Loucy (cell line): ENCODE data around the gene GULP1.

Experiments
- H2AFZ ChIP-seq: fragments of 200-600 bp; sonication (generic); 2 replicates; pipeline ENCODE4 v1.6.0; 2016; ENCODE audit warnings: antibody characterized with exemption, mild to moderate bottlenecking, low read length, moderate library complexity
- H3F3A ChIP-seq: fragments of 200-600 bp; 2 replicates; pipeline ENCODE4 v1.6.0; 2016; ENCODE audit warnings: antibody characterized with exemption, low read depth, mild to moderate bottlenecking
- H3K27me3 ChIP-seq: fragments of 200-600 bp; sonication (generic); 2 replicates; pipeline ENCODE4 v1.6.1; 2014; ENCODE audit warnings: low read length, mild to moderate bottlenecking; ENCODE audit not compliant: insufficient read depth, poor library complexity, severe bottlenecking
- H3K36me3 ChIP-seq: fragments of 200-600 bp; sonication (generic); 2 replicates; pipeline ENCODE4 v1.6.1; 2016; ENCODE audit warnings: low read length; ENCODE audit not compliant: insufficient read depth
- H3K4me1 ChIP-seq: fragments of 200-600 bp; sonication (generic); 2 replicates; pipeline ENCODE4 v1.5.1; 2014; ENCODE audit warnings: low read length, mild to moderate bottlenecking; ENCODE audit not compliant: insufficient read depth, poor library complexity, severe bottlenecking
- H3K4me2 ChIP-seq: fragments of 200-600 bp; sonication (generic); 2 replicates; pipeline ENCODE4 v1.6.0; 2014; ENCODE audit warnings: antibody characterized with exemption, low read length, low read depth, mild to moderate bottlenecking; ENCODE audit not compliant: poor library complexity, severe bottlenecking
- H3K4me3 ChIP-seq: fragments of 200-600 bp; sonication (generic); 2 replicates; pipeline ENCODE4 v1.5.1; 2014; ENCODE audit warnings: low read length, mild to moderate bottlenecking, mixed read lengths; ENCODE audit not compliant: poor library complexity, severe bottlenecking
- H3K79me2 ChIP-seq: fragments of 200-600 bp; sonication (generic); 2 replicates; pipeline ENCODE4 v1.6.1; 2014; ENCODE audit warnings: low read length; ENCODE audit not compliant: insufficient read depth
- H3K9ac ChIP-seq: fragments of 200-600 bp; sonication (generic); 2 replicates; pipeline ENCODE4 v1.6.0; 2014; ENCODE audit warnings: mild to moderate bottlenecking, low read depth, low read length, moderate library complexity; ENCODE audit not compliant: poor library complexity, severe bottlenecking
- H3K9me2 ChIP-seq: fragments of 200-600 bp; sonication (generic); replicated peaks from 2 replicates; pipeline ENCODE4 v1.6.1; 2016; ENCODE audit warnings: low read depth, low read length, mixed read lengths
- H3K9me3 ChIP-seq: fragments of 200-600 bp; sonication (generic); 2 replicates; pipeline ENCODE4 v1.6.1; 2014; ENCODE audit warnings: mild to moderate bottlenecking, antibody characterized with exemption, low read length, low read depth; ENCODE audit not compliant: insufficient read depth
- H4K20me1 ChIP-seq: fragments of 200-600 bp; sonication (generic); 2 replicates; pipeline ENCODE4 v1.6.0; 2014; ENCODE audit warnings: antibody characterized with exemption, low read length, mild to moderate bottlenecking; ENCODE audit not compliant: insufficient read depth, poor library complexity, severe bottlenecking
- EZH2phosphoT487 ChIP-seq: fragments of 200-600 bp; IDR thresholded peaks from 2 replicates; pipeline ENCODE4 v1.6.1; 2018; ENCODE audit warnings: antibody characterized with exemption, mild to moderate bottlenecking, moderate library complexity, borderline replicate concordance
- TF ChIP-seq, protein P1 (sequence below): fragments of 200-600 bp; sonication (generic); conservative IDR thresholded peaks from 2 replicates; pipeline ENCODE4 v1.5.1; 2014; ENCODE audit warnings: mild to moderate bottlenecking, antibody characterized with exemption, low read length

The GULP1 gene

GRCh38 chr2:188477564-188478103, 186.0 kb downstream of the GULP1 start:
- no peak overlapping the region for H3K4me2 ChIP-seq
- no peak for TF ChIP-seq EZH2phosphoT487
- TF ChIP-seq, protein P1, sequence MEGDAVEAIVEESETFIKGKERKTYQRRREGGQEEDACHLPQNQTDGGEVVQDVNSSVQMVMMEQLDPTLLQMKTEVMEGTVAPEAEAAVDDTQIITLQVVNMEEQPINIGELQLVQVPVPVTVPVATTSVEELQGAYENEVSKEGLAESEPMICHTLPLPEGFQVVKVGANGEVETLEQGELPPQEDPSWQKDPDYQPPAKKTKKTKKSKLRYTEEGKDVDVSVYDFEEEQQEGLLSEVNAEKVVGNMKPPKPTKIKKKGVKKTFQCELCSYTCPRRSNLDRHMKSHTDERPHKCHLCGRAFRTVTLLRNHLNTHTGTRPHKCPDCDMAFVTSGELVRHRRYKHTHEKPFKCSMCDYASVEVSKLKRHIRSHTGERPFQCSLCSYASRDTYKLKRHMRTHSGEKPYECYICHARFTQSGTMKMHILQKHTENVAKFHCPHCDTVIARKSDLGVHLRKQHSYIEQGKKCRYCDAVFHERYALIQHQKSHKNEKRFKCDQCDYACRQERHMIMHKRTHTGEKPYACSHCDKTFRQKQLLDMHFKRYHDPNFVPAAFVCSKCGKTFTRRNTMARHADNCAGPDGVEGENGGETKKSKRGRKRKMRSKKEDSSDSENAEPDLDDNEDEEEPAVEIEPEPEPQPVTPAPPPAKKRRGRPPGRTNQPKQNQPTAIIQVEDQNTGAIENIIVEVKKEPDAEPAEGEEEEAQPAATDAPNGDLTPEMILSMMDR: no peak
- H3K79me2 ChIP-seq: no peaks in the 10 kb centered on the region
- no peak overlapping the region for H3K9ac ChIP-seq
- no peaks in the 10 kb centered on the region for H3K4me1 ChIP-seq
- no peak overlapping the region for H2AFZ ChIP-seq
- H3K9me3 ChIP-seq: no peaks in the 10 kb centered on the region
- H3K36me3 ChIP-seq: no peaks in the 10 kb centered on the region
- H3K9me2 ChIP-seq: no peaks in the 10 kb centered on the region
- H3K27me3 ChIP-seq: no peaks in the 10 kb centered on the region
- H3F3A ChIP-seq: no peaks in the 10 kb centered on the region
- H4K20me1 ChIP-seq: no peaks in the 10 kb centered on the region
- H3K4me3 ChIP-seq: no peak overlapping the region

GRCh38 chr2:188478724-188479123, 187.1 kb downstream of the GULP1 start:
- no peaks in the 10 kb centered on the region for H3K9me2 ChIP-seq
- H3K79me2 ChIP-seq: no peaks in the 10 kb centered on the region
- no peak for TF ChIP-seq EZH2phosphoT487
- TF ChIP-seq, protein P1: no peak
- no peak overlapping the region for H3K4me3 ChIP-seq
- no peaks in the 10 kb centered on the region for H3K9me3 ChIP-seq
- no peaks in the 10 kb centered on the region for H3F3A ChIP-seq
- H3K9ac ChIP-seq: no peak overlapping the region
- H3K36me3 ChIP-seq: no peaks in the 10 kb centered on the region
- H2AFZ ChIP-seq: peak overlapping the region; percentile 70
- H3K27me3 ChIP-seq: no peaks in the 10 kb centered on the region
- no peak overlapping the region for H3K4me2 ChIP-seq
- H3K4me1 ChIP-seq: no peaks in the 10 kb centered on the region
- no peaks in the 10 kb centered on the region for H4K20me1 ChIP-seq

- no peak overlapping the region for H3K9ac ChIP-seq
- no peaks in the 10 kb centered on the region for H3K79me2 ChIP-seq
- no peak for TF ChIP-seq EZH2phosphoT487
- TF ChIP-seq, protein P1: no peak
- no peak overlapping the region for H3K4me2 ChIP-seq
- no peaks in the 10 kb centered on the region for H3K4me1 ChIP-seq
- H3K27me3 ChIP-seq: no peaks in the 10 kb centered on the region
- H2AFZ ChIP-seq: no peak overlapping the region
- H4K20me1 ChIP-seq: no peaks in the 10 kb centered on the region
- H3K9me2 ChIP-seq: no peaks in the 10 kb centered on the region
- H3F3A ChIP-seq: no peaks in the 10 kb centered on the region
- H3K4me3 ChIP-seq: no peak overlapping the region
- no peaks in the 10 kb centered on the region for H3K36me3 ChIP-seq
- H3K9me3 ChIP-seq: no peaks in the 10 kb centered on the region
Measured at GRCh38 chr2:188481474-188481873, 189.8 kb downstream of the GULP1 start.
